ENCODE data around the gene RAB5B.
"Not testable (repeated sequence)": the region's sequence is repeated elsewhere in the genome, so short reads cannot be mapped to it uniquely, and the experiment has no call there.

The RAB5B gene

GRCh38 chr12:55984861-55985260, 11.0 kb downstream of the RAB5B start:
- no peak for DNase-seq

- DNase-seq: no peak
Observed at GRCh38 chr12:55985341-55985740, 11.5 kb downstream of the RAB5B start.

GRCh38 chr12:55985976-55986375, 12.1 kb downstream of the RAB5B start:
- DNase-seq: not testable (repeated sequence)

- no peak for DNase-seq
Observed at GRCh38 chr12:55991110-55991509, 17.2 kb downstream of the RAB5B start.

- DNase-seq: no peak
Observed at GRCh38 chr12:55993230-55993853, 19.5 kb downstream of the RAB5B start.

GRCh38 chr12:55995366-55995765, 21.5 kb downstream of the RAB5B start:
- no peak for DNase-seq

GRCh38 chr12:55996201-55996714, 22.4 kb downstream of the RAB5B start:
- DNase-seq: peak; percentile 29

- peak; percentile 19 for DNase-seq
Observed at GRCh38 chr12:55996715-55997534, 23.0 kb downstream of the RAB5B start, which contains the start of gene SUOX. TSS of gene SUOX (plus strand) at chr12:55997276. CDS start at chr12:56002222, 4,946 bp downstream.

- no peak for DNase-seq
Observed at GRCh38 chr12:55997535-55997859, 23.6 kb downstream of the RAB5B start.

GRCh38 chr12:55999522-55999921, 25.6 kb downstream of the RAB5B start:
- DNase-seq: not testable (repeated sequence)

GRCh38 chr12:55999999-56000540, 26.2 kb downstream of the RAB5B start:
- DNase-seq: not testable (repeated sequence)

- no peak for DNase-seq
Observed at GRCh38 chr12:56001487-56002100, 27.7 kb downstream of the RAB5B start.

GRCh38 chr12:56003376-56003775, 29.5 kb downstream of the RAB5B start:
- DNase-seq: not testable (repeated sequence)

GRCh38 chr12:56004211-56004610, 30.3 kb downstream of the RAB5B start:
- DNase-seq: no peak

GRCh38 chr12:56007564-56008559, 34.0 kb downstream of the RAB5B start:
- DNase-seq: peak; percentile 91

GRCh38 chr12:56010111-56010570, 36.3 kb downstream of the RAB5B start:
- no peak for DNase-seq

- no peak for DNase-seq
Observed at GRCh38 chr12:56011509-56012090, 37.7 kb downstream of the RAB5B start.

- no peak for DNase-seq
Observed at GRCh38 chr12:56013482-56013881, 39.6 kb downstream of the RAB5B start.

GRCh38 chr12:56014205-56014604, 40.3 kb downstream of the RAB5B start:
- DNase-seq: no peak

GRCh38 chr12:56017181-56017580, 43.3 kb downstream of the RAB5B start:
- no peak for DNase-seq

GRCh38 chr12:56018356-56018755, 44.5 kb downstream of the RAB5B start:
- no peak for DNase-seq

Measured in NCI-H2171 (cell line).